GM23338 (cell line): Measurements from ENCODE around the gene JOSD1. TPM values are rescaled to one million over a fixed set of nuclear protein-coding genes. Genes with fewer than 3 reads are reported as not detected.

Source experiments
- ATAC-seq: fragments of 200-7000 bp; cut with Tn5 transposase; 3 replicates; pipeline ENCODE4 v1.9.1; 2020
- DNase-seq: peaks from one replicate; pipeline ENCODE4 v3.0.0-alpha.2; 2015; ENCODE audit warnings: low spot score
- H2AFZ ChIP-seq: fragments of 200-600 bp; sonication (generic); 2 replicates; pipeline ENCODE4 v1.8.0; 2016; ENCODE audit warnings: antibody characterized with exemption, mild to moderate bottlenecking, moderate library complexity
- H3F3A ChIP-seq: fragments of 200-600 bp; sonication (generic); replicated peaks from 2 replicates; pipeline ENCODE4 v1.8.0; 2017; ENCODE audit warnings: antibody characterized with exemption, mixed run types, low read depth
- H3K27ac ChIP-seq: fragments of 200-600 bp; sonication (generic); 2 replicates; pipeline ENCODE4 v1.6.1; 2016; ENCODE audit warnings: low read depth
- H3K27me3 ChIP-seq: fragments of 200-600 bp; sonication (generic); 2 replicates; pipeline ENCODE4 v1.8.0; 2016; ENCODE audit warnings: mild to moderate bottlenecking, mixed run types, moderate library complexity; ENCODE audit not compliant: insufficient read depth
- H3K36me3 ChIP-seq: fragments of 200-600 bp; sonication (generic); 2 replicates; pipeline ENCODE4 v1.8.0; 2016; ENCODE audit warnings: mild to moderate bottlenecking; ENCODE audit not compliant: insufficient read depth
- H3K4me1 ChIP-seq: fragments of 200-600 bp; sonication (generic); 2 replicates; pipeline ENCODE4 v1.8.0; 2016; ENCODE audit warnings: mild to moderate bottlenecking, moderate library complexity; ENCODE audit not compliant: insufficient read depth
- H3K4me2 ChIP-seq: fragments of 200-600 bp; sonication (generic); 2 replicates; pipeline ENCODE4 v1.7.1; 2017; ENCODE audit warnings: mixed run types
- H3K4me3 ChIP-seq: fragments of 200-600 bp; sonication (generic); 2 replicates; pipeline ENCODE4 v1.6.1; 2016; ENCODE audit warnings: mixed run types
- H3K79me2 ChIP-seq: fragments of 200-600 bp; sonication (generic); replicated peaks from 2 replicates; pipeline ENCODE4 v1.8.0; 2017; ENCODE audit warnings: mild to moderate bottlenecking; ENCODE audit not compliant: insufficient read depth
- H3K9me2 ChIP-seq: fragments of 200-600 bp; sonication (generic); 2 replicates; pipeline ENCODE4 v1.8.0; 2017; ENCODE audit not compliant: insufficient read depth
- H4K20me1 ChIP-seq: fragments of 200-600 bp; sonication (generic); replicated peaks from 2 replicates; pipeline ENCODE4 v1.8.0; 2017; ENCODE audit warnings: mild to moderate bottlenecking; ENCODE audit not compliant: insufficient read depth
- H3K27ac Mint-ChIP-seq: 2 replicates; pipeline ENCODE4 v1.8.0; 2020; ENCODE audit warnings: inconsistent platforms, mild to moderate bottlenecking, moderate library complexity, mixed read lengths
- H3K27me3 Mint-ChIP-seq: 3 replicates; pipeline ENCODE4 v1.8.0; 2022; ENCODE audit warnings: low read depth, mild to moderate bottlenecking, moderate library complexity, mixed read lengths, inconsistent platforms; ENCODE audit not compliant: insufficient read depth, poor library complexity
- H3K36me3 Mint-ChIP-seq: 3 replicates; pipeline ENCODE4 v1.8.0; 2021; ENCODE audit warnings: low read depth, mild to moderate bottlenecking, inconsistent platforms, moderate library complexity, mixed read lengths
- H3K4me1 Mint-ChIP-seq: 3 replicates; pipeline ENCODE4 v1.8.0; 2020; ENCODE audit warnings: mild to moderate bottlenecking, inconsistent platforms, mixed read lengths
- H3K4me3 Mint-ChIP-seq: 3 replicates; pipeline ENCODE4 v1.8.0; 2021; ENCODE audit warnings: moderate library complexity, mild to moderate bottlenecking, inconsistent platforms, mixed read lengths
- H3K9me3 Mint-ChIP-seq: 3 replicates; pipeline ENCODE4 v1.8.0; 2020; ENCODE audit warnings: moderate library complexity, mild to moderate bottlenecking, inconsistent platforms, mixed read lengths
- CREB1 ChIP-seq: fragments of 250-450 bp; sonication (Bioruptor Pico); IDR thresholded peaks from 2 replicates; pipeline ENCODE4 v1.5.0; 2020; ENCODE audit warnings: low read depth, mild to moderate bottlenecking, moderate library complexity
- CTCF ChIP-seq, 2 experiments: fragments of 200-600 bp in 1 of 2; sonication (generic) in 1 of 2; conservative IDR thresholded peaks; 2 replicates each; pipeline versions ENCODE4 v1.5.1 to v1.6.1; 2016 to 2017; ENCODE audit warnings: antibody characterized with exemption in 2 of 2, low read depth in 2 of 2, mild to moderate bottlenecking in 2 of 2, moderate library complexity in 1 of 2
- EZH2 ChIP-seq: fragments of 200-600 bp; sonication (generic); IDR thresholded peaks from one replicate; pipeline ENCODE4 v1.8.0; 2017; ENCODE audit warnings: antibody characterized with exemption, mild to moderate bottlenecking, low read depth; ENCODE audit not compliant: unreplicated experiment
- EZH2phosphoT487 ChIP-seq: fragments of 200-600 bp; sonication (generic); IDR thresholded peaks from one replicate; pipeline ENCODE4 v1.8.1; 2018; ENCODE audit warnings: antibody characterized with exemption; ENCODE audit not compliant: unreplicated experiment
- JUNB ChIP-seq: IDR thresholded peaks from one replicate; pipeline ENCODE4 v1.6.1; 2016; ENCODE audit warnings: antibody characterized with exemption; ENCODE audit not compliant: unreplicated experiment
- NANOG ChIP-seq: IDR thresholded peaks from 2 replicates; pipeline ENCODE4 v1.6.1; 2016; ENCODE audit warnings: antibody characterized with exemption, borderline replicate concordance
- POLR2AphosphoS5 ChIP-seq: IDR thresholded peaks from 2 replicates; pipeline ENCODE4 v1.6.1; 2016; ENCODE audit warnings: antibody characterized with exemption, low read depth
- REST ChIP-seq: IDR thresholded peaks from one replicate; pipeline ENCODE4 v1.6.1; 2018; ENCODE audit warnings: antibody characterized with exemption; ENCODE audit not compliant: unreplicated experiment
- STAT1 ChIP-seq: IDR thresholded peaks from one replicate; pipeline ENCODE4 v1.6.1; 2016; ENCODE audit warnings: antibody characterized with exemption; ENCODE audit not compliant: unreplicated experiment
- ZNF114 ChIP-seq: fragments of 250-450 bp; sonication (Bioruptor Pico); IDR thresholded peaks from 2 replicates; pipeline ENCODE4 v1.5.0; 2020; ENCODE audit warnings: mild to moderate bottlenecking, moderate library complexity
- polyA plus RNA-seq: library from polyadenylated mRNA; unstranded; fragments of >200 nt; fragmentation: Nextera tagmentation; extraction: Ambion mirVana; gene quantifications from 2 replicates; pipeline ENCODE4 v1.2.1, GENCODE V29; 2016
- total RNA-seq: library from RNA; depleted of rRNA; stranded (reverse); fragments of >200 nt; shearing (Covaris generic); gene quantifications from 2 replicates; pipeline ENCODE4 v1.2.3, GENCODE V29; 2014
- TF ChIP-seq, protein P1 (sequence below): fragments of 250-450 bp; sonication (Bioruptor Pico); IDR thresholded peaks from 2 replicates; pipeline ENCODE4 v1.5.0; 2020; ENCODE audit warnings: mild to moderate bottlenecking, moderate library complexity

JOSD1 gene
- total and polyA plus RNA-seq, 2 experiments from 2014 or later, result 4.6 to 19.7 TPM

DNA sequence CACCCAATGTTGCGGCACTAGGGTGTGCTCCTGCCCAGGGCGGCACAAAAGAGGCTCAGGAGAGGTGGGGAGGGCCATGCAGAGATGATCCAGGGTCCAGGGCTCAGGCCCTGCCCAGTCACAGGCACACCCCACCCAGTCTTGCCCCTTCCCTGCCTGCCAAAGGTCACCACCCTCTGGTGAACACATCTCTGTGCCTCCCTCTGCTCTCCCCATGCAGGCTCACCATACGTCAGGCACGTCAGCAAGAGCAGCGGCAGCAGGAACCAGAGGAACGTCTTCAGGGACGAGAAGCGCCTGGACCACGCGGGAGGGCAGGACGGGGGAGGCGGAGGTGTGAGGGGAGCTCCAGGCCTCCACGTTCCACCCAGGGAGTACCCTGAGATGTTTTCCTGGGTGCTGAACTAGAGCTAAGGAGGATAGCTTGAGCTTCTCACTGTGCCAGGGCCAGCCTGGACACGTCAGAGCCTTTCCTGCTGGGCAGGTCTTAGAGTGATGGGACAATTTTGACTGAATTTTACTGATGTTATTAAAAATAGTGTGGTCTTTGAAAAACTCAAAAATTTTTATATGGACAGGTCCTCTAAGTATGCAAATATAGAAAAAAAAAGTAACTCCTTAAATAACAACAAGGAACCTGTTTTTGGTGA is 47.9 kb upstream of the JOSD1 start:
- Mint-ChIP-seq H3K9me3 (no peaks in the 10 kb centered on the region), H3K36me3 (peaks cover 5% of the 10 kb centered on the region; the same call in 2 of the 3 replicates), H3K4me1 (peaks cover under 1% of the 10 kb centered on the region; the same call in 2 of the 3 replicates), H3K27ac (no peak overlapping the region), H3K27me3 (peaks cover 6% of the 10 kb centered on the region), H3K4me3 (no peak overlapping the region)
- ATAC-seq, result no peak
- no peak overlapping the region for H3K27ac ChIP-seq
- no peak overlapping the region for H3K4me2 ChIP-seq
- H3K79me2 ChIP-seq, result no peaks in the 10 kb centered on the region
- H3K36me3 ChIP-seq, result no peaks in the 10 kb centered on the region
- no peaks in the 10 kb centered on the region for H4K20me1 ChIP-seq
- H3K9me2 ChIP-seq, result no peaks in the 10 kb centered on the region
- no peaks in the 10 kb centered on the region for H3F3A ChIP-seq
- H3K27me3 ChIP-seq, result no peaks in the 10 kb centered on the region
- no peak overlapping the region for H2AFZ ChIP-seq
- no peak for TF ChIP-seq NANOG
- TF ChIP-seq, protein P1, sequence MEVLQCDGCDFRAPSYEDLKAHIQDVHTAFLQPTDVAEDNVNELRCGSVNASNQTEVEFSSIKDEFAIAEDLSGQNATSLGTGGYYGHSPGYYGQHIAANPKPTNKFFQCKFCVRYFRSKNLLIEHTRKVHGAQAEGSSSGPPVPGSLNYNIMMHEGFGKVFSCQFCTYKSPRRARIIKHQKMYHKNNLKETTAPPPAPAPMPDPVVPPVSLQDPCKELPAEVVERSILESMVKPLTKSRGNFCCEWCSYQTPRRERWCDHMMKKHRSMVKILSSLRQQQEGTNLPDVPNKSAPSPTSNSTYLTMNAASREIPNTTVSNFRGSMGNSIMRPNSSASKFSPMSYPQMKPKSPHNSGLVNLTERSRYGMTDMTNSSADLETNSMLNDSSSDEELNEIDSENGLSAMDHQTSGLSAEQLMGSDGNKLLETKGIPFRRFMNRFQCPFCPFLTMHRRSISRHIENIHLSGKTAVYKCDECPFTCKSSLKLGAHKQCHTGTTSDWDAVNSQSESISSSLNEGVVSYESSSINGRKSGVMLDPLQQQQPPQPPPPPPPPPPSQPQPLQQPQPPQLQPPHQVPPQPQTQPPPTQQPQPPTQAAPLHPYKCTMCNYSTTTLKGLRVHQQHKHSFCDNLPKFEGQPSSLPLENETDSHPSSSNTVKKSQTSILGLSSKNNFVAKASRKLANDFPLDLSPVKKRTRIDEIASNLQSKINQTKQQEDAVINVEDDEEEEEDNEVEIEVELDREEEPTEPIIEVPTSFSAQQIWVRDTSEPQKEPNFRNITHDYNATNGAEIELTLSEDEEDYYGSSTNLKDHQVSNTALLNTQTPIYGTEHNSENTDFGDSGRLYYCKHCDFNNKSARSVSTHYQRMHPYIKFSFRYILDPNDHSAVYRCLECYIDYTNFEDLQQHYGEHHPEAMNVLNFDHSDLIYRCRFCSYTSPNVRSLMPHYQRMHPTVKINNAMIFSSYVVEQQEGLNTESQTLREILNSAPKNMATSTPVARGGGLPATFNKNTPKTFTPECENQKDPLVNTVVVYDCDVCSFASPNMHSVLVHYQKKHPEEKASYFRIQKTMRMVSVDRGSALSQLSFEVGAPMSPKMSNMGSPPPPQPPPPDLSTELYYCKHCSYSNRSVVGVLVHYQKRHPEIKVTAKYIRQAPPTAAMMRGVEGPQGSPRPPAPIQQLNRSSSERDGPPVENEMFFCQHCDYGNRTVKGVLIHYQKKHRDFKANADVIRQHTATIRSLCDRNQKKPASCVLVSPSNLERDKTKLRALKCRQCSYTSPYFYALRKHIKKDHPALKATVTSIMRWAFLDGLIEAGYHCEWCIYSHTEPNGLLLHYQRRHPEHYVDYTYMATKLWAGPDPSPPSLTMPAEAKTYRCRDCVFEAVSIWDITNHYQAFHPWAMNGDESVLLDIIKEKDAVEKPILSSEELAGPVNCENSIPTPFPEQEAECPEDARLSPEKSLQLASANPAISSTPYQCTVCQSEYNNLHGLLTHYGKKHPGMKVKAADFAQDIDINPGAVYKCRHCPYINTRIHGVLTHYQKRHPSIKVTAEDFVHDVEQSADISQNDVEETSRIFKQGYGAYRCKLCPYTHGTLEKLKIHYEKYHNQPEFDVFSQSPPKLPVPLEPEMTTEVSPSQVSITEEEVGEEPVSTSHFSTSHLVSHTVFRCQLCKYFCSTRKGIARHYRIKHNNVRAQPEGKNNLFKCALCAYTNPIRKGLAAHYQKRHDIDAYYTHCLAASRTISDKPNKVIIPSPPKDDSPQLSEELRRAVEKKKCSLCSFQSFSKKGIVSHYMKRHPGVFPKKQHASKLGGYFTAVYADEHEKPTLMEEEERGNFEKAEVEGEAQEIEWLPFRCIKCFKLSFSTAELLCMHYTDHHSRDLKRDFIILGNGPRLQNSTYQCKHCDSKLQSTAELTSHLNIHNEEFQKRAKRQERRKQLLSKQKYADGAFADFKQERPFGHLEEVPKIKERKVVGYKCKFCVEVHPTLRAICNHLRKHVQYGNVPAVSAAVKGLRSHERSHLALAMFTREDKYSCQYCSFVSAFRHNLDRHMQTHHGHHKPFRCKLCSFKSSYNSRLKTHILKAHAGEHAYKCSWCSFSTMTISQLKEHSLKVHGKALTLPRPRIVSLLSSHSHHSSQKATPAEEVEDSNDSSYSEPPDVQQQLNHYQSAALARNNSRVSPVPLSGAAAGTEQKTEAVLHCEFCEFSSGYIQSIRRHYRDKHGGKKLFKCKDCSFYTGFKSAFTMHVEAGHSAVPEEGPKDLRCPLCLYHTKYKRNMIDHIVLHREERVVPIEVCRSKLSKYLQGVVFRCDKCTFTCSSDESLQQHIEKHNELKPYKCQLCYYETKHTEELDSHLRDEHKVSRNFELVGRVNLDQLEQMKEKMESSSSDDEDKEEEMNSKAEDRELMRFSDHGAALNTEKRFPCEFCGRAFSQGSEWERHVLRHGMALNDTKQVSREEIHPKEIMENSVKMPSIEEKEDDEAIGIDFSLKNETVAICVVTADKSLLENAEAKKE (CRISPR knock-in tag), result no peak
- no peak for TF ChIP-seq STAT1
- no peak for TF ChIP-seq POLR2AphosphoS5
- TF ChIP-seq JUNB, result no peak
- no peak for TF ChIP-seq CTCF (conservative IDR thresholded peaks at IDR 0.05; ENCODE audit: low read depth in 2 of 2)
- TF ChIP-seq REST, result no peak
- no peak for TF ChIP-seq EZH2phosphoT487
- no peak for TF ChIP-seq ZNF114 (CRISPR knock-in tag)
- no peak for TF ChIP-seq EZH2
- TF ChIP-seq CREB1 (CRISPR knock-in tag), result no peak
- DNase-seq, result no peak
- H3K4me3 ChIP-seq, result no peak overlapping the region
- peaks cover 2% of the 10 kb centered on the region; the same call in 1 of the 2 replicates for H3K4me1 ChIP-seq
